Natural killer cell (primary cell): ENCODE measurements around the gene ADAM23. TPM values are rescaled to one million over a fixed set of nuclear protein-coding genes. Genes with fewer than 3 reads are reported as not detected.

Source experiments
- ATAC-seq, 3 donors: fragments of 150-1000 bp in 2 of 3; fragments of 200-7000 bp in 1 of 3; cut with Tn5 transposase; 1 replicate in 1 of 3; 2 replicates in 2 of 3; pipeline ENCODE4 v1.10.0; 2021; ENCODE audit warnings: mild to moderate bottlenecking in 2 of 3, moderate library complexity in 2 of 3
- DNase-seq, 2 donors: peaks; one replicate each; pipeline versions ENCODE4 v3.0.0 to v3.0.0-alpha.2; 2013 to 2021; ENCODE audit warnings: mixed read lengths in 1 of 2
- H3K27ac ChIP-seq: one replicate; pipeline ENCODE4 v1.5.1; 2013; ENCODE audit warnings: mild to moderate bottlenecking, low read length
- H3K27me3 ChIP-seq: one replicate; pipeline ENCODE4 v1.6.1; 2013; ENCODE audit warnings: low read length; ENCODE audit not compliant: control insufficient read depth, insufficient read depth
- H3K36me3 ChIP-seq: one replicate; pipeline ENCODE4 v1.6.1; 2013; ENCODE audit warnings: low read length; ENCODE audit not compliant: control insufficient read depth, insufficient read depth
- H3K4me1 ChIP-seq: one replicate; pipeline ENCODE4 v1.6.1; 2013; ENCODE audit warnings: low read length; ENCODE audit not compliant: control insufficient read depth, insufficient read depth
- H3K4me3 ChIP-seq: one replicate; pipeline ENCODE4 v1.5.1; 2013; ENCODE audit warnings: low read length
- H3K9me3 ChIP-seq: one replicate; pipeline ENCODE4 v1.6.1; 2013; ENCODE audit warnings: low read length; ENCODE audit not compliant: control insufficient read depth, insufficient read depth
- H3K27ac Mint-ChIP-seq, 2 donors: one replicate each; pipeline ENCODE4 v1.8.0; 2022; ENCODE audit warnings: mild to moderate bottlenecking in 2 of 2, mixed read lengths in 2 of 2, moderate library complexity in 1 of 2
- H3K27me3 Mint-ChIP-seq, 2 donors: one replicate each; pipeline ENCODE4 v1.8.0; 2022; ENCODE audit warnings: low read depth in 2 of 2, mixed read lengths in 2 of 2
- H3K36me3 Mint-ChIP-seq: one replicate; pipeline ENCODE4 v1.8.0; 2022; ENCODE audit warnings: mixed read lengths
- H3K4me1 Mint-ChIP-seq, 2 donors: one replicate each; pipeline ENCODE4 v1.8.0; 2022; ENCODE audit warnings: mixed read lengths in 2 of 2
- H3K4me3 Mint-ChIP-seq: one replicate; pipeline ENCODE4 v1.8.0; 2022; ENCODE audit warnings: mild to moderate bottlenecking, moderate library complexity, mixed read lengths
- H3K9me3 Mint-ChIP-seq, 2 donors: one replicate each; pipeline ENCODE4 v1.8.0; 2022; ENCODE audit warnings: mixed read lengths in 2 of 2
- CTCF ChIP-seq: fragments of 200-600 bp; IDR thresholded peaks from one replicate; pipeline ENCODE4 v1.8.0; 2022; ENCODE audit warnings: antibody characterized with exemption
- WGBS: methylation state at CpG from one replicate; pipeline ENCODE4 v1.1.7; 2013; ENCODE audit warnings: missing lambda C conversion rate; ENCODE audit not compliant: insufficient coverage; 5-methylcytosine and 5-hydroxymethylcytosine counted together
- intact Hi-C: fragments of 100-400 bp; cut with micrococcal nuclease; formaldehyde crosslinking; loops from one replicate; pipeline ENCODE4 v1.14.2; 2022
- total RNA-seq, 4 donors: library from RNA; stranded (reverse); fragments of 120-200 nt in 1 of 4; gene quantifications; one replicate each; pipeline versions ENCODE4 v1.2.3 to v1.2.4, GENCODE V29; 2013 to 2022

The ADAM23 gene
- total RNA-seq, 3 donors from 2014 or later (not counting 1 experiment from before 2014, with no cell fraction given) = 1.6 TPM; not detected in 2

- Histone ChIP-seq H3K4me3 (no peak overlapping the region), H3K4me1 (no peaks in the 10 kb centered on the region), H3K27ac (no peak overlapping the region), H3K27me3 (no peaks in the 10 kb centered on the region), H3K36me3 (no peaks in the 10 kb centered on the region), H3K9me3 (no peaks in the 10 kb centered on the region)
- no peaks in the 10 kb centered on the region for H3K4me1 Mint-ChIP-seq
- intact Hi-C loops = no loop called here
- no peaks in the 10 kb centered on the region for H3K27me3 Mint-ChIP-seq
- no peaks in the 10 kb centered on the region for H3K36me3 Mint-ChIP-seq
- ATAC-seq (no peak), DNase-seq (no peak)
- TF ChIP-seq CTCF = no peak
- WGBS = 89% methylated on average over 3 of the region's 3 CpGs
- no peak overlapping the region for H3K4me3 Mint-ChIP-seq
- H3K9me3 Mint-ChIP-seq = peaks cover 0 to 3% of the 10 kb centered on the region in 2 donors
- H3K27ac Mint-ChIP-seq = no peak overlapping the region
Observed at GRCh38 chr2:206478340-206478739, 35.0 kb downstream of the ADAM23 start.

GRCh38 chr2:206480161-206480560 is 36.8 kb downstream of the ADAM23 start:
- intact Hi-C loops = no loop called here
- TF ChIP-seq CTCF = no peak
- 100% methylated on average over 1 of the region's 2 CpGs for WGBS
- Histone ChIP-seq H3K4me3 (no peak overlapping the region), H3K9me3 (no peaks in the 10 kb centered on the region), H3K36me3 (no peaks in the 10 kb centered on the region), H3K27ac (no peak overlapping the region), H3K4me1 (no peaks in the 10 kb centered on the region), H3K27me3 (no peaks in the 10 kb centered on the region)
- DNase-seq (no peak), ATAC-seq (no peak)
- no peaks in the 10 kb centered on the region for H3K27me3 Mint-ChIP-seq
- no peak overlapping the region for H3K27ac Mint-ChIP-seq
- no peaks in the 10 kb centered on the region for H3K36me3 Mint-ChIP-seq
- no peak overlapping the region for H3K4me3 Mint-ChIP-seq
- H3K4me1 Mint-ChIP-seq = no peaks in the 10 kb centered on the region
- peaks cover 0 to 7% of the 10 kb centered on the region in 2 donors for H3K9me3 Mint-ChIP-seq

GRCh38 chr2:206480620-206481019 is 37.3 kb downstream of the ADAM23 start:
- H3K4me3 Mint-ChIP-seq = no peak overlapping the region
- H3K4me3 ChIP-seq = no peak overlapping the region
- no peaks in the 10 kb centered on the region for H3K36me3 ChIP-seq
- no peak overlapping the region for H3K27ac Mint-ChIP-seq
- H3K9me3 ChIP-seq = no peaks in the 10 kb centered on the region
- no peaks in the 10 kb centered on the region for H3K27me3 Mint-ChIP-seq
- TF ChIP-seq CTCF = no peak
- no peak overlapping the region for H3K27ac ChIP-seq
- no peaks in the 10 kb centered on the region for H3K36me3 Mint-ChIP-seq
- no peaks in the 10 kb centered on the region for H3K4me1 Mint-ChIP-seq
- no peak for ATAC-seq
- 79% methylated on average over 4 of the region's 4 CpGs for WGBS
- H3K9me3 Mint-ChIP-seq = peaks cover 0 to 8% of the 10 kb centered on the region in 2 donors
- H3K27me3 ChIP-seq = no peaks in the 10 kb centered on the region
- H3K4me1 ChIP-seq = no peaks in the 10 kb centered on the region
- no peak for DNase-seq
- intact Hi-C loops = no loop called here

- Mint-ChIP-seq H3K27ac (no peak overlapping the region), H3K36me3 (no peaks in the 10 kb centered on the region), H3K27me3 (no peaks in the 10 kb centered on the region), H3K9me3 (peaks cover 0 to 10% of the 10 kb centered on the region in 2 donors), H3K4me3 (no peak overlapping the region), H3K4me1 (no peaks in the 10 kb centered on the region)
- Histone ChIP-seq H3K27me3 (no peaks in the 10 kb centered on the region), H3K27ac (no peak overlapping the region), H3K36me3 (no peaks in the 10 kb centered on the region), H3K4me1 (no peaks in the 10 kb centered on the region), H3K4me3 (no peak overlapping the region), H3K9me3 (no peaks in the 10 kb centered on the region)
- no CpG with 5 or more reads among the region's 3 CpGs for WGBS
- intact Hi-C loops = no loop called here
- no peak for TF ChIP-seq CTCF
- DNase-seq = no peak
- ATAC-seq = no peak
Observed at GRCh38 chr2:206481056-206481455, 37.7 kb downstream of the ADAM23 start.
